Natural killer cell (primary cell): ENCODE data around the gene RPAP2. TPM values are rescaled to one million over a fixed set of nuclear protein-coding genes. Genes with fewer than 3 reads are reported as not detected.

Source experiments
- ATAC-seq, 3 donors: fragments of 150-1000 bp in 2 of 3; fragments of 200-7000 bp in 1 of 3; cut with Tn5 transposase; 1 replicate in 1 of 3; 2 replicates in 2 of 3; pipeline ENCODE4 v1.10.0; 2021; ENCODE audit warnings: mild to moderate bottlenecking in 2 of 3, moderate library complexity in 2 of 3
- DNase-seq, 2 donors: peaks; one replicate each; pipeline versions ENCODE4 v3.0.0 to v3.0.0-alpha.2; 2013 to 2021; ENCODE audit warnings: mixed read lengths in 1 of 2
- H3K27ac ChIP-seq: one replicate; pipeline ENCODE4 v1.5.1; 2013; ENCODE audit warnings: mild to moderate bottlenecking, low read length
- H3K27me3 ChIP-seq: one replicate; pipeline ENCODE4 v1.6.1; 2013; ENCODE audit warnings: low read length; ENCODE audit not compliant: control insufficient read depth, insufficient read depth
- H3K36me3 ChIP-seq: one replicate; pipeline ENCODE4 v1.6.1; 2013; ENCODE audit warnings: low read length; ENCODE audit not compliant: control insufficient read depth, insufficient read depth
- H3K4me1 ChIP-seq: one replicate; pipeline ENCODE4 v1.6.1; 2013; ENCODE audit warnings: low read length; ENCODE audit not compliant: control insufficient read depth, insufficient read depth
- H3K4me3 ChIP-seq: one replicate; pipeline ENCODE4 v1.5.1; 2013; ENCODE audit warnings: low read length
- H3K9me3 ChIP-seq: one replicate; pipeline ENCODE4 v1.6.1; 2013; ENCODE audit warnings: low read length; ENCODE audit not compliant: control insufficient read depth, insufficient read depth
- H3K27ac Mint-ChIP-seq, 2 donors: one replicate each; pipeline ENCODE4 v1.8.0; 2022; ENCODE audit warnings: mild to moderate bottlenecking in 2 of 2, mixed read lengths in 2 of 2, moderate library complexity in 1 of 2
- H3K27me3 Mint-ChIP-seq, 2 donors: one replicate each; pipeline ENCODE4 v1.8.0; 2022; ENCODE audit warnings: low read depth in 2 of 2, mixed read lengths in 2 of 2
- H3K36me3 Mint-ChIP-seq: one replicate; pipeline ENCODE4 v1.8.0; 2022; ENCODE audit warnings: mixed read lengths
- H3K4me1 Mint-ChIP-seq, 2 donors: one replicate each; pipeline ENCODE4 v1.8.0; 2022; ENCODE audit warnings: mixed read lengths in 2 of 2
- H3K4me3 Mint-ChIP-seq: one replicate; pipeline ENCODE4 v1.8.0; 2022; ENCODE audit warnings: mild to moderate bottlenecking, moderate library complexity, mixed read lengths
- H3K9me3 Mint-ChIP-seq, 2 donors: one replicate each; pipeline ENCODE4 v1.8.0; 2022; ENCODE audit warnings: mixed read lengths in 2 of 2
- CTCF ChIP-seq: fragments of 200-600 bp; IDR thresholded peaks from one replicate; pipeline ENCODE4 v1.8.0; 2022; ENCODE audit warnings: antibody characterized with exemption
- WGBS: methylation state at CpG from one replicate; pipeline ENCODE4 v1.1.7; 2013; ENCODE audit warnings: missing lambda C conversion rate; ENCODE audit not compliant: insufficient coverage; 5-methylcytosine and 5-hydroxymethylcytosine counted together
- intact Hi-C: fragments of 100-400 bp; cut with micrococcal nuclease; formaldehyde crosslinking; loops from one replicate; pipeline ENCODE4 v1.14.2; 2022
- total RNA-seq, 4 donors: library from RNA; stranded (reverse); fragments of 120-200 nt in 1 of 4; gene quantifications; one replicate each; pipeline versions ENCODE4 v1.2.3 to v1.2.4, GENCODE V29; 2013 to 2022

The RPAP2 gene
- total RNA-seq, 3 donors from 2014 or later (not counting 1 experiment from before 2014, with no cell fraction given), result 39.4 to 45.7 (median 39.8) TPM

GRCh38 chr1:92301021-92301420, 2.2 kb downstream of the RPAP2 start:
- Mint-ChIP-seq H3K9me3 (no peaks in the 10 kb centered on the region), H3K36me3 (peaks cover 13% of the 10 kb centered on the region), H3K4me1 (peaks cover 29 to 30% of the 10 kb centered on the region in 2 donors), H3K4me3 (no peak overlapping the region), H3K27me3 (no peaks in the 10 kb centered on the region), H3K27ac (no peak overlapping the region)
- TF ChIP-seq CTCF, result no peak
- peaks cover 33% of the 10 kb centered on the region for H3K36me3 ChIP-seq
- H3K4me3 ChIP-seq, result no peak overlapping the region
- H3K27ac ChIP-seq, result no peak overlapping the region
- ATAC-seq (no peak), DNase-seq (no peak)
- no peaks in the 10 kb centered on the region for H3K27me3 ChIP-seq
- H3K9me3 ChIP-seq, result no peaks in the 10 kb centered on the region
- H3K4me1 ChIP-seq, result peaks cover 9% of the 10 kb centered on the region
- intact Hi-C loops, result no loop called here
- WGBS, result 79% methylated on average over 4 of the region's 5 CpGs

- H3K4me1 Mint-ChIP-seq, result peaks cover 0 to 4% of the 10 kb centered on the region in 2 donors
- no peaks in the 10 kb centered on the region for H3K27me3 Mint-ChIP-seq
- TF ChIP-seq CTCF, result no peak
- H3K27ac Mint-ChIP-seq, result peak overlapping the region; percentile 7 to 38
- no peak overlapping the region for H3K4me3 ChIP-seq
- no peak overlapping the region for H3K27ac ChIP-seq
- intact Hi-C loops, result no loop called here
- H3K27me3 ChIP-seq, result no peaks in the 10 kb centered on the region
- no peaks in the 10 kb centered on the region for H3K4me1 ChIP-seq
- DNase-seq, result no peak
- peaks cover 44% of the 10 kb centered on the region for H3K36me3 ChIP-seq
- H3K36me3 Mint-ChIP-seq, result peaks cover 7% of the 10 kb centered on the region
- H3K4me3 Mint-ChIP-seq, result no peak overlapping the region
- no peaks in the 10 kb centered on the region for H3K9me3 ChIP-seq
- H3K9me3 Mint-ChIP-seq, result no peaks in the 10 kb centered on the region
- ATAC-seq, result no peak
These were observed 7.2 kb downstream of the RPAP2 start for GRCh38 chr1:92306020-92306419.

DNA sequence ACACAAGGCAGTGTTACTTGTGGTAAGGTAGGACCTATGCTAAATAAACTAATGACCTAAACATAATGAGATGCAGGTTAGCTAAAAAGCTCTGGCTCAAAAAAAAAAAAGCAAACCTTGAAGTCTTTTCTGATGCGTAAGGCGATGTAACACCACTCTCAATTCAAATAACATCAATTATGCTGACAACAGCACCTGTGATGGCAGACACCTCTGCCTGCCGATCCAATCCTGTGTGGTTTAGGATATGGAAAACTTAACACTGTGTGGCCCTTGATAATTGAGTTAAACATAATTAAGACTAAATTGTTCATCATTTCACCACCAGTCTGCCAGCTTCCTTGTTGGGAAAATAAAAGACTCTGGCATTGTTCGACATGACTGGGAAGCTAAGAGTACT, 9.1 kb downstream of the RPAP2 start:
- Histone ChIP-seq H3K27me3 (no peaks in the 10 kb centered on the region), H3K4me3 (no peak overlapping the region), H3K36me3 (peaks cover 42% of the 10 kb centered on the region), H3K4me1 (peaks cover 6% of the 10 kb centered on the region), H3K27ac (no peak overlapping the region), H3K9me3 (no peaks in the 10 kb centered on the region)
- no peak overlapping the region for H3K4me3 Mint-ChIP-seq
- DNase-seq, result no peak
- ATAC-seq, result no peak
- no peaks in the 10 kb centered on the region for H3K4me1 Mint-ChIP-seq
- peaks cover 7% of the 10 kb centered on the region for H3K36me3 Mint-ChIP-seq
- TF ChIP-seq CTCF, result no peak
- 91% methylated on average over 3 of the region's 4 CpGs for WGBS
- H3K27me3 Mint-ChIP-seq, result no peaks in the 10 kb centered on the region
- H3K27ac Mint-ChIP-seq, result peak overlapping the region in 1 of 2 donors; percentile 52
- H3K9me3 Mint-ChIP-seq, result no peaks in the 10 kb centered on the region
- intact Hi-C loops, result no loop called here

- no peaks in the 10 kb centered on the region for H3K27me3 ChIP-seq
- no peaks in the 10 kb centered on the region for H3K27me3 Mint-ChIP-seq
- intact Hi-C loops, result loop anchor here (1.0 kb wide), 3 partner anchors 289 to 313 kb away; no protein-coding TSS in a partner anchor
- peaks cover 26% of the 10 kb centered on the region for H3K36me3 ChIP-seq
- H3K4me3 ChIP-seq, result no peak overlapping the region
- no peaks in the 10 kb centered on the region for H3K9me3 ChIP-seq
- DNase-seq, result peak in 1 of 2 donors; percentile 69
- peak; percentile 56 to 78 (median 71) for ATAC-seq
- peaks cover 19% of the 10 kb centered on the region for H3K4me1 ChIP-seq
- H3K9me3 Mint-ChIP-seq, result no peaks in the 10 kb centered on the region
- H3K4me3 Mint-ChIP-seq, result no peak overlapping the region
- TF ChIP-seq CTCF, result peak; percentile 80
- H3K36me3 Mint-ChIP-seq, result no peaks in the 10 kb centered on the region
- H3K27ac Mint-ChIP-seq, result no peak overlapping the region
- H3K4me1 Mint-ChIP-seq, result peaks cover 12 to 13% of the 10 kb centered on the region in 2 donors
- no peak overlapping the region for H3K27ac ChIP-seq
These were observed 11.3 kb downstream of the RPAP2 start for GRCh38 chr1:92310185-92310597.
